Endothelial cell of umbilical vein (primary cell): ENCODE data around the gene ACLY. TPM values are rescaled to one million over a fixed set of nuclear protein-coding genes. Genes with fewer than 3 reads are reported as not detected.

Source experiments
- BruUV-seq: library from RNA; stranded (reverse); fragments of 400-500 nt; replicated peaks from 2 replicates; lab custom pipeline; 2021; lab: Mats Ljungman, UMichigan
- CTCF ChIA-PET: fragments of 300-600, 350-600 bp; sonication (Branson Sonifier 250); formaldehyde crosslinking; loops from one replicate; lab custom pipeline; 2021; ENCODE audit warnings: antibody characterized with exemption, inconsistent platforms; lab: Charles Lee
- POLR2A ChIA-PET: fragments of 300-600, 350-600 bp; sonication (Branson Sonifier 250); formaldehyde crosslinking; loops from one replicate; lab custom pipeline; 2021; ENCODE audit warnings: antibody characterized with exemption, inconsistent platforms; lab: Charles Lee
- DNase-seq: peaks from one replicate; pipeline ENCODE4 v3.0.0-alpha.2; 2011; ENCODE audit warnings: low read depth, low spot score
- FAIRE-seq: peaks from 2 replicates; lab custom pipeline; 2011; peaks lifted over from hg19 to GRCh38; lab: Jason Lieb, UNC
- H2AFZ ChIP-seq: 2 replicates; pipeline ENCODE4 v1.6.0; 2012; ENCODE audit warnings: low read depth, low read length, control low read depth, inconsistent platforms
- H3K27ac ChIP-seq: 2 replicates; pipeline ENCODE4 v1.5.1; 2011; ENCODE audit warnings: low read depth, mild to moderate bottlenecking, control low read depth, low read length, moderate library complexity; ENCODE audit not compliant: insufficient read depth
- H3K27me3 ChIP-seq, 2 experiments: 2 replicates each; pipeline versions ENCODE4 v1.6.0 to v1.6.1; 2011; ENCODE audit warnings: low read length in 2 of 2, mixed read lengths in 1 of 2; ENCODE audit not compliant: control insufficient read depth in 2 of 2, insufficient read depth in 2 of 2
- H3K36me3 ChIP-seq, 2 experiments: 2 replicates in 1 of 2; 3 replicates in 1 of 2; pipeline ENCODE4 v1.5.1; 2011; ENCODE audit warnings: low read length in 2 of 2, mild to moderate bottlenecking in 1 of 2, moderate library complexity in 1 of 2; ENCODE audit not compliant: control insufficient read depth in 2 of 2, insufficient read depth in 2 of 2; ENCODE audit errors: extremely low read depth in 1 of 2
- H3K4me1 ChIP-seq: 3 replicates; pipeline ENCODE4 v1.5.1; 2011; ENCODE audit warnings: mild to moderate bottlenecking, low read length; ENCODE audit not compliant: control insufficient read depth, insufficient read depth; ENCODE audit errors: extremely low read depth
- H3K4me2 ChIP-seq: 2 replicates; pipeline ENCODE4 v1.6.1; 2011; ENCODE audit warnings: low read length, control low read depth, mixed read lengths; ENCODE audit not compliant: insufficient read depth
- H3K4me3 ChIP-seq, 3 experiments: fragments of 200-600 bp in 1 of 3; sonication (generic), shearing (Covaris generic) in 1 of 3; replicated peaks in 1 of 3; 2 replicates each; pipeline ENCODE4 v1.5.1; 2011 to 2016; ENCODE audit warnings: control low read depth in 3 of 3, low read length in 3 of 3, mild to moderate bottlenecking in 2 of 3, inconsistent platforms in 1 of 3, low read depth in 1 of 3, moderate library complexity in 1 of 3; ENCODE audit not compliant: insufficient read depth in 1 of 3
- H3K79me2 ChIP-seq: 2 replicates; pipeline ENCODE4 v1.6.0; 2012; ENCODE audit warnings: low read length, inconsistent platforms; ENCODE audit not compliant: control insufficient read depth, insufficient read depth
- H3K9ac ChIP-seq: replicated peaks from 2 replicates; pipeline ENCODE3; 2011; ENCODE audit warnings: low read length, control low read depth; ENCODE audit not compliant: insufficient read depth; ENCODE audit errors: extremely low read depth
- H3K9me1 ChIP-seq: replicated peaks from 3 replicates; pipeline ENCODE4 v1.6.0; 2011; ENCODE audit warnings: mild to moderate bottlenecking, low read length; ENCODE audit not compliant: control insufficient read depth, insufficient read depth; ENCODE audit errors: extremely low read depth
- H3K9me3 ChIP-seq: replicated peaks from 2 replicates; pipeline ENCODE4 v1.5.1; 2012; ENCODE audit warnings: low read length, inconsistent platforms; ENCODE audit not compliant: control insufficient read depth, insufficient read depth
- H4K20me1 ChIP-seq: replicated peaks from 2 replicates; pipeline ENCODE3; 2011; ENCODE audit warnings: mild to moderate bottlenecking, low read length; ENCODE audit not compliant: control insufficient read depth, insufficient read depth; ENCODE audit errors: extremely low read depth
- CTCF ChIP-seq, 2 donors: IDR thresholded peaks; 1 replicate in 1 of 2; 2 replicates in 1 of 2; pipeline ENCODE4 v1.5.1; 2011; ENCODE audit warnings: low read length in 2 of 2, mild to moderate bottlenecking in 2 of 2, moderate library complexity in 2 of 2, control low read depth in 1 of 2, inconsistent platforms in 1 of 2, low read depth in 1 of 2; ENCODE audit not compliant: insufficient read depth in 1 of 2; ENCODE audit errors: extremely low read depth in 1 of 2
- EZH2 ChIP-seq: IDR thresholded peaks from 2 replicates; pipeline ENCODE4 v1.6.1; 2012; ENCODE audit warnings: borderline replicate concordance, low read depth, mild to moderate bottlenecking, moderate library complexity, low read length, inconsistent platforms; ENCODE audit not compliant: severe bottlenecking
- FOS ChIP-seq: IDR thresholded peaks from 2 replicates; pipeline ENCODE4 v1.6.1; 2011; ENCODE audit warnings: mild to moderate bottlenecking, low read length, moderate library complexity, borderline replicate concordance; ENCODE audit not compliant: insufficient read depth
- GATA2 ChIP-seq: IDR thresholded peaks from 2 replicates; pipeline ENCODE4 v1.7.0; 2011; ENCODE audit warnings: low read depth, mild to moderate bottlenecking, moderate library complexity, mixed read lengths, low read length; ENCODE audit not compliant: insufficient read length, insufficient read depth
- JUN ChIP-seq: IDR thresholded peaks from 2 replicates; pipeline ENCODE4 v1.6.1; 2011; ENCODE audit warnings: borderline replicate concordance, low read depth; ENCODE audit not compliant: insufficient read length, insufficient read depth
- MYC ChIP-seq: IDR thresholded peaks from one replicate; pipeline ENCODE4 v1.6.1; 2011; ENCODE audit warnings: mild to moderate bottlenecking, low read depth, low read length
- POLR2A ChIP-seq: IDR thresholded peaks from 2 replicates; pipeline ENCODE4 v1.6.1; 2012; ENCODE audit warnings: low read depth, mild to moderate bottlenecking, control low read depth, low read length
- POLR2AphosphoS5 ChIP-seq: IDR thresholded peaks from 2 replicates; pipeline ENCODE4 v1.6.1; 2012; ENCODE audit warnings: low read depth, mild to moderate bottlenecking, control low read depth, low read length, moderate library complexity; ENCODE audit not compliant: insufficient read depth
- dilution Hi-C: fragments of 300-500 bp; cut with MboI; formaldehyde crosslinking; loops from one replicate; pipeline ENCODE4 v1.15.0; 2019; ENCODE audit warnings: low sequenced_read_pairs; ENCODE audit not compliant: extremely low pct_ligation_motif_present
- intact Hi-C: fragments of 100-400 bp; cut with micrococcal nuclease; formaldehyde crosslinking; loops from one replicate; pipeline ENCODE4 v1.10.0; 2022
- polyA plus RNA-seq, 4 experiments: library from polyadenylated mRNA; depleted of rRNA in 3 of 4; stranded (reverse) in 3 of 4; unstranded in 1 of 4; fragments of >200 nt; gene quantifications; 2 replicates each; pipeline versions ENCODE4 v1.2.1 to v1.2.3, GENCODE V29; 2011 to 2012; ENCODE audit warnings: missing spikeins in 1 of 4
- total RNA-seq: library from RNA; stranded (reverse); gene quantifications from 2 replicates; pipeline ENCODE4 v1.2.3, GENCODE V29; 2021
- TF ChIP-seq, protein P1 (sequence below): IDR thresholded peaks from 2 replicates; pipeline ENCODE4 v1.6.1; 2011; ENCODE audit not compliant: insufficient read depth, insufficient read length

The ACLY gene
- total and polyA plus RNA-seq, 2 donors (not counting 3 experiments of a cell fraction or from before 2014, with no cell fraction given): 174 to 324 TPM

DNA sequence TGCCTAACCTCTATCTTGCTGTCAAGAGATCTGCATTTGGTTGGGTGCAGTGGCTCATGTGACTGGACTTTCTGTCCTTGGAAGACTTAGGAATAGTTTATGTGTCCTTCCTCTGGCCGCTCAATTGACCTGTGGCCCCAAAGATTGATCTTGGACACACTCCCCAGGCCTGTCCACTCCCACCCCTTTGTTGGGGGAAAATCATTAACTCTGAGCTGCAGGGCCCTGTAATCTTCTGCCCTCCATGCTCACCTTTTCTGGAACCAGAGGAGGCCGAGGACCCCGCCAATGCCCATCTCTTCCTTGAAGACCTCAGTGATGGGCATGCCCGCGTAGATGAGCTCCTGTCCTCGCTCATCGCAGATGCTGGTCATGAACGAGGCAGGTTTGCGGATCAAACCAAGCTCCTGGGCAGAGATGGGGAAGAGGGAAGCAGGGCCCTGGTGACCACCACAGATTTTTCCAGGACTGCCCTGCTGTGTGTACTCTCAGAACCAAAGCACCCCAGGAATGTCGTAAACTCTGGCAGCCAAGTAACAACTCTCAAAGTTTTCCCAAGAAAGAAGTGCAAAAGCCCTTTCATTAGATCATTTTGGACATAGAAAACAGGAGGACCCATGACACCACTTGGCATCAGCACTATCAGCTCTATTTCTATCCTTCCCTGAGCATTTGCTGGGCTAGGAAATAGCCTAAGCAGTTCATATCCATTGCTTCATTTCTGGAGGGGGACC is 45.0 kb downstream of the ACLY start:
- no peak overlapping the region for H3K27ac ChIP-seq
- H3K79me2 ChIP-seq: no peaks in the 10 kb centered on the region
- BruUV-seq: no TSS peak
- dilution Hi-C loops: no loop called here
- no peaks in the 10 kb centered on the region for H3K4me1 ChIP-seq
- ChIA-PET CTCF (no interaction called here), POLR2A (no interaction called here)
- no peak for DNase-seq
- no peak for FAIRE-seq
- no peaks in the 10 kb centered on the region for H4K20me1 ChIP-seq
- no peaks in the 10 kb centered on the region for H3K9me3 ChIP-seq
- H3K9me1 ChIP-seq: no peaks in the 10 kb centered on the region
- no peaks in the 10 kb centered on the region for H3K27me3 ChIP-seq
- TF ChIP-seq POLR2A (no peak), GATA2 (no peak), CTCF (IDR thresholded peaks at IDR 0.05; ENCODE audit: extremely low read depth in 1 of 2, insufficient read depth in 1 of 2, low read depth in 1 of 2, low read length in 2 of 2) (no peak), FOS (no peak)
- intact Hi-C loops: no loop called here
- no peak overlapping the region for H3K9ac ChIP-seq
- H3K4me3 ChIP-seq: no peak overlapping the region
- no peak overlapping the region for H2AFZ ChIP-seq
- H3K4me2 ChIP-seq: no peak overlapping the region
- H3K36me3 ChIP-seq: peaks cover 39 to 45% of the 10 kb centered on the region in 2 experiments

GRCh38 chr17:41871789-41872188 is 47.0 kb downstream of the ACLY start:
- no TSS peak for BruUV-seq
- no peaks in the 10 kb centered on the region for H3K79me2 ChIP-seq
- no peak overlapping the region for H2AFZ ChIP-seq
- dilution Hi-C loops (no loop called here), intact Hi-C loops (no loop called here)
- H3K4me3 ChIP-seq: no peak overlapping the region
- CTCF ChIA-PET: no interaction called here
- H3K9ac ChIP-seq: no peak overlapping the region
- TF ChIP-seq FOS (no peak), CTCF (IDR thresholded peaks at IDR 0.05; ENCODE audit: extremely low read depth in 1 of 2, insufficient read depth in 1 of 2, low read depth in 1 of 2, low read length in 2 of 2) (no peak), EZH2 (no peak), JUN (no peak), MYC (no peak), GATA2 (no peak), POLR2AphosphoS5 (no peak), POLR2A (no peak)
- TF ChIP-seq, protein P1, sequence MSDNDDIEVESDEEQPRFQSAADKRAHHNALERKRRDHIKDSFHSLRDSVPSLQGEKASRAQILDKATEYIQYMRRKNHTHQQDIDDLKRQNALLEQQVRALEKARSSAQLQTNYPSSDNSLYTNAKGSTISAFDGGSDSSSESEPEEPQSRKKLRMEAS: no peak
- H3K4me2 ChIP-seq: no peak overlapping the region
- no peak for FAIRE-seq
- H3K36me3 ChIP-seq: peaks cover 35 to 41% of the 10 kb centered on the region in 2 experiments
- no peaks in the 10 kb centered on the region for H3K4me1 ChIP-seq
- H3K9me3 ChIP-seq: no peaks in the 10 kb centered on the region
- no peaks in the 10 kb centered on the region for H4K20me1 ChIP-seq
- POLR2A ChIA-PET: no interaction called here
- no peak overlapping the region for H3K27ac ChIP-seq
- H3K9me1 ChIP-seq: no peaks in the 10 kb centered on the region
- no peak for DNase-seq
- no peaks in the 10 kb centered on the region for H3K27me3 ChIP-seq
